Subcutaneous adipose tissue (tissue), 4 donors: ENCODE measurements around the gene SEC23IP. TPM values are rescaled to one million over a fixed set of nuclear protein-coding genes. Genes with fewer than 3 reads are reported as not detected.

Experiments
- CTCF ChIP-seq: fragments of 450-650 bp; IDR thresholded peaks from one replicate; pipeline ENCODE4 v1.5.1; 2016; ENCODE audit warnings: low read depth, mild to moderate bottlenecking, control low read depth, antibody characterized with exemption, moderate library complexity
- total RNA-seq, 4 donors: library from RNA; depleted of rRNA; stranded (reverse); fragments of >200 nt; gene quantifications; one replicate each; pipeline ENCODE4 v1.1.0, GENCODE V29; 2016

The SEC23IP gene
- total RNA-seq, 4 donors from 2014 or later = 12.8 to 33.9 (median 26.8) TPM

GRCh38 chr10:119896937-119897770, 4.6 kb downstream of the SEC23IP start:
- no peak for TF ChIP-seq CTCF

- TF ChIP-seq CTCF = no peak
Observed at GRCh38 chr10:119898577-119898976, 6.0 kb downstream of the SEC23IP start.

GRCh38 chr10:119903946-119904666, 11.6 kb downstream of the SEC23IP start:
- no peak for TF ChIP-seq CTCF

- no peak for TF ChIP-seq CTCF
Observed at GRCh38 chr10:119908166-119908565, 15.6 kb downstream of the SEC23IP start.

GRCh38 chr10:119910689-119911088, 18.2 kb downstream of the SEC23IP start:
- no peak for TF ChIP-seq CTCF

- TF ChIP-seq CTCF = no peak
Observed at GRCh38 chr10:119917777-119918176, 25.2 kb downstream of the SEC23IP start.

- no peak for TF ChIP-seq CTCF
Observed at GRCh38 chr10:119919271-119919670, 26.7 kb downstream of the SEC23IP start.
